GM21619 (cell line): ENCODE data around the gene SNX25.
"Not testable (repeated sequence)": the region's sequence is repeated elsewhere in the genome, so short reads cannot be mapped to it uniquely, and the experiment has no call there.

ENCODE experiments used
- ATAC-seq: cut with Tn5 transposase; IDR thresholded peaks from one replicate; pipeline ENCODE4 v1.9.1; 2021; ENCODE audit not compliant: unreplicated experiment

SNX25 gene

DNA sequence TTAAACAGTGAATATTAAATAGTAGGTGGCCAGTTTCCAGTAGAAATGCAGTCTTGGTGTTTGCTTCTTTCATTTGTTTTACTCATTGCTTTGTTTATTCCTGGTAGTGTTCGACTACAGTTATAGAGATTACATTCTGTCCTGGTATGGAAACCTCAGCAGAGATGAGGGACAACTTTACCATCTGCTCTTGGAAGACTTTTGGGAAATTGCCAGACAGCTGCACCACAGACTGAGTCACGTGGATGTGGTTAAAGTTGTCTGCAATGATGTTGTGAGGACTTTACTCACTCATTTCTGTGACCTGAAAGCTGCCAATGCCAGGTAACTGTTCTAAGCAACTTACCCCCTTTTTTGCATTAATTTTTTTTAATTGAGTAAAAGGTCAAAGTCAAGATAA, 49.3 kb downstream of the SNX25 start:
- ATAC-seq, result not testable (repeated sequence)

DNA sequence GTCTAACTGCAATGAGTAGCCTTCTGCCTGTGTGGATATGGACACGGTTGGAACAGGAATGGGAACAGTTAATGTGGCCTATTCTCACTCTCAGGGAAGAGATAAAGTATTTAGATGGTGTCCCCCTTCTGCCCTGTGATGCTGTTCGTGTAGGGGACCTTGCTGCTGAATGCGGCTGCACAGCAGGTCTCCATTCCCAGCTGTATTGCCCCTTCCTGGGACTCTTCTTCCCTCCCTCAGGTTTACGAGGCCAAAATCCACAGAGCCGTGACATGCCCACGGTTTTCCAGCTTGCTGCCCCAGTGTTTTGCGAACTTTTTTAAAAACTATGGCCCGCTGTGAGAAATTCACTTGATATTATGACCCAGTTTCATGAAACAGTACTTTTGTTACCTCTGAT, 50.3 kb downstream of the SNX25 start:
- ATAC-seq, result no peak

DNA sequence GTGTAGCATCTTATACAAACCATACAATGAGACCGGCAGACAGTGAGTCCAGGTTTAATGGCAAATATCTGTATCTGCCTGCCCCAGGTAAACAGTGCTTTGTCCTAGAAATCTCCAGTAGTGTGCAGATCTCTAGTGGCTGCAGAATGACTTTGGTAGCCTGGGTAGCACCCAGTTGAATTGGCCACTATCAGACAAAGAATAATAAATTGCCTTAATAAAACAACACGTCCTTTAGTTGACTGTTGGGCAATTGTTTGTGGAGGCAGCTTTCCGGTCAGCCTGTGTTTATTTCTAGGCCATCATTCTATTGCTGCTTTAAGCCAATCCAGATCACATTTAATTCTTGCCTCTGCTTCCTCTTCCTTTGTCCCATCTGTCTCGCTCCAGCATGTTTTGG, 52.5 kb downstream of the SNX25 start:
- no peak for ATAC-seq

DNA sequence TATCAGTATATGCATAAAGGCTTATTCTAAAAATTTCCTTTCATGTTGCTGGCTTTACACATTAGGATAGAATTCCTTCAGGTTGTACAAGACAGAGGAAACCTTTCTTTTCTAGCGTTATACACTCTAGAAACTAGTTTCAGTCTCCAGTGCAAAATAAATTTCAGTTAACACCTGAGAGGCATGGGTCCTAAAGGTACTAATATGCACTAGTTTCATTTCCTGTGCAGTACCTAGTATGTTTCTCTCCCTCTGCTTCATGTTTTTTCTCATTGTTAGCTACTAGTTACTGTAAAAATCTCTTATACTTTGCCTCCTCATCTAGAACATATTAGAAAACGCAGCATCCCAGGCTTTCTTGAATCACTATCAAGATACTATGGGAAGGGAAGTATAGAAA, 54.0 kb downstream of the SNX25 start:
- peak; percentile 71 for ATAC-seq

DNA sequence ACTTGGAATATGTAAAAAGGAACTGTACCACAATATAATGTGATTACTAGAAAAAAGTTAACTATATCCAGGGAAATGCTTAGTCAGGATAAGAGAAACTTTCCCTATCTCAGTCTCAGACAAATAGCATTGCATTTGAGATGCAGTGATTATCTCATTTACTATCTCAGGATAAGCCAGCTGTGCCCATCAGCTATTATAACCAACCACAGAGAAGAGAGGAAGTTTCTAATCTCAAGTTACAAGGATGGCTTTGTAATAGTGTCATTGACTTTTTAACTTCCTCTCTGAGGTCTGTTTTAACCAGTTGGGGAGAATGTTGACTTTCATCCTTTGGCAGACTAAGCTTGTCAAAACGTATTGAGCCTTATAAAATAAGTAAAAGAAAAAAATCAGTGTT, 56.5 kb downstream of the SNX25 start:
- ATAC-seq, result peak; percentile 71

DNA sequence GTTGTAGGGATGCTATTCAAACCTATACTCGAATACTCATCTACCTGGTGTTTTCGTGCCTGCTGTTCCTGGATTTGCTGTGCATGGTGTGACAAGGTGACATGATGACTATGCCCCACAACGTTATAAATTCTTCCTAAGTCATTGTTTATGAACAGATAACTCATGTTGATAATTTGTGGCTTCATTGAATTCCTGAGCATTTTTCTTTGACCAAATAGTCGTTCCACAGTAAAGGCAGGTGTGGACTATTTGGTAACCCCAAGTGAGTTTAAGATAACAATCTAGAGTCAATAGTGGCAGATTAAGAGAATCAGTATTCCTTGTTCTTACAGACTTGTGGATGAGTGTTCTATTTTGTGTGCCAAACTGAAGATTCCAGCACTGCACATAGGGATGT, 59.9 kb downstream of the SNX25 start:
- no peak for ATAC-seq

DNA sequence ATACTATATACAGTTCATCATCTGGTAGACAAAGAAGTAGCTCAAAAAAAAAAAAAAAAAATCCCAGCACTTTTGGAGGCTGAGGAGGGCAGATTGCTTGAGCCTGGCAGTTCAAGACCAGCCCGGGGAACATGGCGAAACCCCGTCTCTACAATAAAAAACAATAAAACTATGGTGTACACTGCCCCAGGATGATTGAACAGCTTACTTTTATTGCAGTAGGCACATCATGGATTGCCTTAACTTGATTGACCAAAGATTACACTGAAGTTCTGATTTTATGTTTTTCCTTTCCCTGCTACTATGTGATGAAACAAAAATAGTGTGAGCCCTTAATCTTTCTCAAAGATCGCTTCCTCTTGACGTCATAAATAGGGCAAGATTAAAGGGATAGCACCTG, 60.6 kb downstream of the SNX25 start:
- ATAC-seq, result no peak

DNA sequence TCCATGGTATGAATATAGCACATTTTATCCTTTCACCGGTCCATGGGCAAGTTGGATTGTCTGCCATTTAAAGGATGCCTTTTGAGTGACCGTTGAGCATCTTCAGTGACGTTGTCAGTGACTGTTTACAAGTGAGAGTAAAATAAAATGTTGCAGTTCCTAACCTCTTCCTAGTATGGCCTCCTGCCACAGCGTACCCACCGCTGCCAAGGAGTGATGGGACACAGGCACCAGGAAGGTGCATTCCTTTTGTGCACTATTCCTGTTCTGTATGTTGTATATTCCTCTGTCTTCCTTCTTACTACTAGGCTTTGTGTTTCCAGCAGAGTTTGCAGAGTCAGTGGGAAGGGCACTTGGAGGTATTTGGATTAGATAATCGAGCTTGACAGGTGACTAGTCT, 61.5 kb downstream of the SNX25 start:
- no peak for ATAC-seq

DNA sequence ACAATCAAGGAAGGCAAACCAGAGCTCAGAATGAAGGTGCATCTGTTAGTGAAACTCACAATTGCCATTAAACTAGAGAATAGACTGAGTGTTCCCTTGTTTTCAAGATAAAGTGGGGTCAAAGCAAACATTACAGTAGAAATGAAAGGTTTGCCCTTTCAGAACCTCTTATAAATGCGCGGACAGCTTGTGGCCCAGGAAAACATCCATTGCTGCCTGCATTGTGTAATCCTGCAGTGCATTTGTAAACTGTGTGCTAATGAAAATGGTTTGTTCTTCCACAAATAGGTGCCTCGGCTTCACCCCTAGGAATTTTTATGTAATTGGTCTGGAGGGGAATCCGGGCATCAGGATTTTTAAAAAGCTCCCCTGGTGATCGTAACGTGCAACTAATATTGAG, 62.8 kb downstream of the SNX25 start:
- ATAC-seq, result no peak

DNA sequence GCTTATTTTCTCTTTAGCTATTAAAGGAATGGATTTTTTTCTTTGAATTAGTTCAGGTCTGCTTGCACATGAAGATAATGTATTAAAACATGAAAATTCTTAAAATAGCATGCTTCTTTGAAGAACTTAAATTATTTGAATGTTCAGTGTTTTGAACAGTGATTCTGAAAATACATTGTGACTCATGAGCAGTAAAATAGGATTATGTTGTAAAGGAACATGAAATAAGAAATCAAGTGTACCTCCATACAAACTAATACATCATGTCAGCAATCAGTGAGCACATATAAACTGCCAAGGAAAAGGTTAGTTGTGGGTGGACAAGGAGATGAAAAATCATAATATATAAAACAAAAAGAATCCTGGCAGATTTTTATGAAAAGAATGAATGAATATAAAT, 66.1 kb downstream of the SNX25 start:
- ATAC-seq, result no peak

DNA sequence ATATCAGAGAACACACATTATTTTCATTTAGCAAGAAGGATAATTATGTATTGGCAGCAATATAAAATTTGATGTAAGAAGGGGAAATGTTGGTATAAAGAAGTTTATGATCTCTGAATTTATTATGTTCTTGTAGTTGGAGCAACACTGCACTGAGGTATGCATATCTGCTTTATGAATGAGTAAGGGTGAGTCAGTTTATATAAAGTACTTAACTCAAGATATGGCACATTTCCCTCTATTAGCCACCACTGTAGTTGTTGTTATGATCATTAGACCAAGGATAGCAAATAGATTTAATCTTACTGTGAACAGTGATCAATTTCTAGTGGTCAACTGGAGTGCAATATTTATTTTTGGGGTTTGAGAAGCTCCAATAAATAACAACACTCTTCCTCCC, 66.6 kb downstream of the SNX25 start:
- ATAC-seq, result no peak

DNA sequence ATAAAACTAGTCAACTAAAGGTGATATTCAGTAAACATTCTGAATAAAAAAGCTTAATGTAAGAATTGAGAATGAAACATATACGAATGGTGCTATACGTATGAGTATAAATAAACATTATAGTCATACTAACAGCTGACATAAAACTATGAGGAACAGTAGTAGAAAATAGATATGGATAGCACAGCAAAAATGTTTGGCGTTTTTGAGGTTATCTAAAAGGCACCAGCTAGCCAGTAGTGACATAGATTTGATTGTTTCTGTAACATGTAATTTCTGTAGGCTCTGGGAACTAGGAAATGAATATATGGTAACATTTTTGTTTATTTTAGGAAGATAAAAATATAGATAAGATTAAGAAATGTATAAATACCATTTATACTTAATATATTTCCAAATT, 69.3 kb downstream of the SNX25 start:
- no peak for ATAC-seq

DNA sequence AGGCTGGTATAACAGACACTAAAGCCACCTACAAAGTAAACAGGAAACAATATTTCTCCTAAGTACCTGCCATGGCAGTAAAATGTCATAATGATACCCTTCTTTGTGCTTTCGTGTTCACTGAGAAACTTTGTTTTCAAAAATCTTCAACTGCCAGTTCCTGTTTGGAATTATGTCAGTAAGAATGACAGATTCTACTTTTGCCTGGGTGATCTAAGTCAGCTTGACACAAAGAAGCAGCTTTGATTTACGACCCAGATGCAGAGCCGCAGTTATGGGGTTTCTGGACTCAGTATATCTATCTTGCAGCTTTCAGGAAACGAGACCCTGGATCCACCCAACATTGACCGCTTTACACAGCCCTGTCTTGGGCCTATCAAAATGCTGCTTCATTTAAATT, 71.2 kb downstream of the SNX25 start:
- ATAC-seq, result no peak

DNA sequence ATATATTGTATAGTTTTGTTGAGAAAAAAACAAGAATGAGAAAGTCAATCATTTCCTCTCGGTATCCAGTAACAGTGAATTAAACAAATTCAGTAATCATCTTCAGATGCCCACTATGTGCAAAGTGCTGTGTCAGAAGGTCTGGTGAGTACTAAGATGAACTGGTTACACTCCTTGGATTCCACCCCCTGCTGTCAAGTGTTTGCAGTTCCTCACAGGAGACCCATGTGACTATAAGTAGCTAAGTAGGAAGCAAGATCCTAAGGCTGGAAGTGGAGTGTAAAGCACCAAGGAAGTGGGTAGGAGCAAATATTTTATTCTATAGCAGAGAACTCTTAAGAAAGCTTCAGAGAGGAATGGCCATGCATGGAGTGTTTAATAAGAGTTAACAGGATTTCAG, 73.6 kb downstream of the SNX25 start:
- no peak for ATAC-seq

DNA sequence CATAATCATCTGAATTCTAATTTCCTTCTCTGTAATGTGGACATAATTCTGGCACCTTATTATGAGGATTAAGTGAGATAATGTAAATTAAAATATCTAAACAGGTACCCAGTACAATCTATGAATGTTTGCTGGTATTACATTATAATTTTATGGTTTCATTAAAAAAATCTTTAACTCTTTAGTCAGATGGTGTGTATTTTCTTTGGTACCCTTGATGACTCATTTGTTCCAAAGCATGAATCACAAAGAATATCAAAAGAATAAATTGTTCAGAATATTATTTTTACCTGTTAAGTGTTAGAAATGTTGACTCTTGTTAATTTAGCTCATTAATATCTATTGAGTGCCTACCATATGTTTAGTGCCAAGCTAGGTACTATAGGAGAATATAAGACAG, 74.3 kb downstream of the SNX25 start:
- ATAC-seq, result no peak

DNA sequence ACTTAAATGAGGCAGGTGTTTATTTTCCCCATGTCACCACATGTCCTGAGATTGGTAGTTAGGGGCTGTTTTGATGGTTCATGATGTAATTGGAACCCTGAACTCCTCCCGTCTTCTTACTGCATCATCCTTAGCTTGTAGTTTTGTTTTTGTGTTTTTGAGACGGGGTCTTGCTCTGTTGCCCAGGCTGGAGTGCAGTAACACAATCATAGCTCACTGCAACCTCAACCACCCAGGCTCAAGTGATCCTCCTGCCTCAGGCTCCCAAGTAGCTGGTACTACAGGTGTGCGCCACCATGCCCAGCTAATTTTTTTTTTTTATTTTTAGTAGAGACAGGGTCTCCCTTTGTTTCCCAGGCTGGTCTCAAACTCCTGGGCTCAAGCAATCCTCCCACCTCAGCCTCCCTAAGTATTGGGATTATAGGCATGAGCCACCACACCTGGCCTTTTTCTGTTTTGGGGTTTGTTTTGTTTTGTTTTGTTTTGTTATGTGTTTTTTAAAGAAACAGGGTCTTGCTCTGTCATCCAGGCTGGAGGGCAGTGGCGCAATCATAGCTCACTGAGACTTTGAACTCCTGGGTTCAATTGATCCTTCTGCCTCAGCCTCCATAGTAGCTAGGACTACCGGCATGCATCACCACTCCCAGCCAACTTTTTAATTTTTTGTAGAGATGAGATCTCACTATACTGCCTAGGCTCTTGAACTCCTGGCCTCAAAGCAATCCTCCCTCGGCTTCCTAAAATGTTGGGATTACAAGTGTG, 76.4 kb downstream of the SNX25 start:
- no peak for ATAC-seq

DNA sequence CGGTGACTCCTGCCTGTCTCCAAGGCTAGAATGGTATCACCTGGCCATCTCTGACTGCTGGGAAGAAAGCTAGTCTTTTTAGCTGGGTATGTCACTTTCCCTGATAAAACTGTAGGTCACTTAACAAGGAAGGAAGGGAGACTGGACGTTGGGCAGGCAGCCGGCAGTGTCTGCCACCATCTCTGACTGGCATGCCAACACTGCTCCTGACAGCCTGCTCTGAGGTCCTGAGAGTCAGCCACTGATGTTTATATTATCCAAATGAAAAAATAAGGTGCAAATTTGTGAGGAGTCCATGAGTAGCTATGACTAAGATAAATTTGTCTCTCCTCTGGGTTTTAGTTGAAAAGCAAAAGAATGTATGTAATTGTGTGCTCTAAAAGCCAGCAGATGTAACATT, 77.2 kb downstream of the SNX25 start:
- ATAC-seq, result no peak

DNA sequence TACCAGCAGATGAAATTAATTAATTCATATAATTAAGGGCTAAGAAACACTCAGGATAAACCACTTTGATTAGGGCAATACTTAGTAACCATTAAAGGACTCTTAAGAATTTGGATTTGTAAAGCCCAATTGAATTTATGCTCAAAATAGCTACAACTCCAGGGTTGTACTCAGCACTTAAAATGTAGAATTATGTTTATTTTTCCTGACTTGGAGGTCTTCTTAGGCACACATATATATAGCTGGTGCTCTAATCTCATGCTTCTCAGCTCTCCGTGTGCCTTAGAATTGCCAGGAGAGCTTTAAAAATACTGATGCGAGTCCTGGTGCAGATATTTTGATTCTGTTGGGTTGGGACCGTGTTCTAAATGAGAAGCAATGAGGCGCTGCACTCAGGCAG, 77.6 kb downstream of the SNX25 start:
- ATAC-seq, result no peak

DNA sequence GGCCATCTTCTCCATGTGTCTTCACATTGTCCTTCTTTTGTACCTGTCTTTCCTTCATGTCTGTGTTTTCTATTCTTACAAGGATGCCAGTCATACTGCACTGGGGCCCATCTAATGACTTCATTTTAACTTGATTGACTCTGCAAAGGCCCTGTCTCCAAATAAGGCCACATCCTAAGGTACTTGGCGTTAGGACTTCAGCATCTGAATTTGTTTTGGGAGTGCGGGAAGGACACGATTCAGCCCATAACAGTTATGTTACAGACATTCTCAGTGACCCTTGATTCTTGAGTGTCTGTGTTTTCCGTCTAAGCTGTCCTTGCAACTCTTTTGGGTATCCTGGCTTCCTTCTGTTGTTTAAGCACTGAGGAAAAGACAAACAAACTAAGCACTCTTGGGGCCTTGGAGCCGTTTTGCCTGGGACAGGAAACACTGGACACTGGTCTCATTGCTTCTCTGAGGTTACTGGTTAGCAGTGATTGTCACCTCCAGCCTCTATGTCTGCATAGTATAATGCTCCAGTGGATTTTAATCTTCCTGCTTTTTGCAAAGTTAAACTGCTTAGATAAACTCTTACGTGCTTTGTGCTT, 80.7 kb downstream of the SNX25 start:
- no peak for ATAC-seq

DNA sequence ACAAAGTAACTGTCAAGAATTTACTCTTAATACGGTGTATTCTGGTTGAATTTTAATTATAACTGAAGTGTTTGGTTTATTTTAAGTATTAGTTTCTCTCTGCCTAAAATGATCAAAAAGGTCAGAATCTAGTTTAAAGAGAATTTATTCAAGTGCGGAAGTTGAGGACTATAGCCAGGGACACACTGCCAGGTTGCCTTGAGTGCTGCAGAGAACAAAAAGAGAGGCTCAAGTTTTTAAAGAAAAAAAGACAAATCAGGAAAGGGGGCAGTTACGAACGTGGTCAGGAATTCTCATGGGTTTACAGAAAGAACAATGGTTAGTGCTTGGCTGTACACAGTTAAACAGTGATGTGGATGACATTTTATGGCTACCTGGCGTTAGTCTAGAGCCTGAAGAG, 81.3 kb downstream of the SNX25 start:
- ATAC-seq, result no peak

DNA sequence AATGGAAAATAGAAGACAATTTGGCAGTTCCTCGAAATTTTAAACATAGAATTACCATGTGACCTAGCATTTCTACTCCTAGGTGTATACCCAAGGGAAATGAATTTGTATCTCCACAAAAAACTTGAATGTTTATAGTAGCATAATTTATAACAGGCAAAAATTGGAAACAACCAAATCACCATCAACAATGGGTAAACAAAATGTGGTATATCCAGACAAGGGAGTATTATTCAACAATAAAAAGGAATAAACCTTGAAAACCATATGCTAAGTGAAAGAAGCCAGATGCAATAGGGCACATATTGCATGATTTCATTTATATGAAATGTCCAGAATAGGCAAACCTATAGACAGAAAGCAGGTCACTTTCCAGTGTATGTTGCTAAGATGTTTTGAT, 83.8 kb downstream of the SNX25 start:
- no peak for ATAC-seq

DNA sequence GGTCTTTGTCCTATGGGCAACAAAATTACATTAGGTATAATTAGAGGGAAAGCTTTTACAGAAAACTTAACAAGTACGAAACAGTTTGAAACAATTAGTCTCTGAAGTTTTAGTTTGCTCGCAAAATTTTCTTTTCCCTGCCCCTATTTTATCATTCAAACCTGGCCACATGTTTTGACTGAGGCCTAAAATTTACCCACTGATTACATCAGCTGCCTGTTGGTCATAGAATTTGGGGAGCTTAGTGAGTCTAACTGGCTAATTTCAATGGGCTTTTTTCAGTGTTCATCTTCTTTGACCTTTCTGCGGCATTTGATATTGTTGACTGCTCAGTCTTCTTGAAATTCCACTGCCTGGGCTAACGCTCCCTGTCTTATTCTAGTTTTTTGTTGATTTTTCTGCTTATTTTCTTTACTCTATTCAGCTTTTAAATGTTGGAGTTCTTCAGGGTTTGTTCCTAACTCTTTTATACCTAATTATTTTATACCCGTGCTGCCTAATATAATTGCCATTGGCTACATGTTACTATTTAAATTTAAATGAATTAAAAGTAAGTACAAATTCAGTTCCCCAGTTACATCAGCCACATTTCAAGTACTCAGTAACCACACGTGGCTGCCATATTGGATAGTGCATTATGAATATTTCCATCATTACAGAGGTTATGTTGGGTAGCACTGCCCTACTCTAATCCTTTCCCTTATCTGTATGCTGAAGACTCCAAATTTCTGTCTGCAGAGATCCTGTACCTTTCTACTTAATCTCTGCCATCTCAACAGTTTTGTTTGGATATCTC, 87.5 kb downstream of the SNX25 start:
- no peak for ATAC-seq
